ENCODE measurements around the gene ULK1. TPM values are rescaled to one million over a fixed set of nuclear protein-coding genes. Genes with fewer than 3 reads are reported as not detected.

ULK1 gene
- total and polyA plus RNA-seq, 12 donors: 2.9 to 123 (median 29.9) TPM

DNA sequence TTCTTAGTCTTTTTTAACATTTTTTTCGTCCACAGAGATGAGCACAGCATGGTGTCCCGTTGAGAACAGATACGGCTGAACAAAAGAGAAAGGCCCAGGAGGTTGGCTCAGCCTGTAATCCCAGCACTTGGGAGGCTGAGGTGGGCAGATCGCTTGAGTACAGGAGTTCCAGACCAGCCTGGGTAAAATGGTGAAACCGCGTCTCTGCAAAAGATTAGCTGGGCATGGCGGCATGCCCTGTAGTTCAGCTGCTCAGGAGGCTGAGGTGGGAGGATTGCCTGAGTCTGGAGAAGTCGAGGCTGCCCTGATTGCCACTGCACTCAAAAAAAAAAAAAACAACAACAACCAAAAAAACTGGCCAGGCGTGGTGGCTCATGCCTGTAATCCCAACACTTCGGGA is 49.5 kb downstream of the ULK1 start:
- DNase-seq: peak in 3 of 7 donors; percentile 2 to 36 (median 10)
- no peak overlapping the region for H3K27ac ChIP-seq
- TF ChIP-seq POLR2A (IDR thresholded peaks at IDR 0.05) (no peak), CTCF (IDR thresholded peaks at IDR 0.05) (no peak)
- peaks cover 0 to 34% of the 10 kb centered on the region in 2 donors for H3K36me3 ChIP-seq (replicated peaks in 1 of 2)
- H3K27me3 ChIP-seq: no peaks in the 10 kb centered on the region
- no peaks in the 10 kb centered on the region for H3K9me3 ChIP-seq (replicated peaks in 1 of 3)
- no peak overlapping the region for H3K4me3 ChIP-seq
- intact Hi-C loops (cut with DNase I): loop anchor here in 1 of 2 donors (10.0 kb wide), 1 partner anchor 89 kb away; no protein-coding TSS in a partner anchor
- peaks cover 3 to 14% of the 10 kb centered on the region in 2 donors for H3K4me1 ChIP-seq (replicated peaks in 1 of 2)
- WGBS, 4 donors: 95 to 97% (median 95%) methylated on average over 10 of the region's 10 CpGs

GRCh38 chr12:131944601-131945251 is 50.3 kb downstream of the ULK1 start:
- no peak overlapping the region for H3K27ac ChIP-seq
- TF ChIP-seq POLR2A (IDR thresholded peaks at IDR 0.05) (no peak), CTCF (IDR thresholded peaks at IDR 0.05) (no peak)
- WGBS, 4 donors: 92 to 95% (median 94%) methylated on average over 26 to 35 of the region's 35 CpGs
- intact Hi-C loops (cut with DNase I): loop anchor here in 1 of 2 donors (5.0 to 10.0 kb wide), 2 partner anchors 42 to 90 kb away; no protein-coding TSS in a partner anchor
- peak in 2 of 7 donors; percentile 15 to 49 for DNase-seq
- no peaks in the 10 kb centered on the region for H3K27me3 ChIP-seq
- H3K4me1 ChIP-seq (replicated peaks in 1 of 2): peaks cover 4 to 19% of the 10 kb centered on the region in 2 donors
- H3K36me3 ChIP-seq (replicated peaks in 1 of 2): peaks cover 0 to 29% of the 10 kb centered on the region in 2 donors
- no peak overlapping the region for H3K4me3 ChIP-seq
- H3K9me3 ChIP-seq (replicated peaks in 1 of 3): no peaks in the 10 kb centered on the region

DNA sequence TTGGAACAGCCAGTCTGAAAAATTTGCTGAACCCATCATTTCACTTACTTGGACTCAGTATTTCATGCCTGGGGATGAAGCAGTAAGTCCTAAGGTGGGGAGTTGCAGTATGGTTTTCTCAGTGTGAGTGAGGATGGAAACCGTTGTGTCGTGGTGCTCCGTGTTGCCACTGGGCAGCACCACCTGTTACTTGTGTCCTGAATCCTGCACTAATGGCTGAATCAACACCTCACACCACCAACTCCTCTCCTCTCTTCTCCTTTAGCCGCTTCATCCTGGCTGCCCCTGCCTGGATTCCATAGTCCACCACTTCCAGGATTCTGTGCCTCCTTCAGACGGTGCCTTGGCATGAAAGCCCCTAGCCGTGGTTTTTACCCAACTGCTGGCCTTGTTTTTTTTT is 52.3 kb downstream of the ULK1 start:
- Histone ChIP-seq H3K27ac (no peak overlapping the region), H3K36me3 (replicated peaks in 1 of 2) (peaks cover 0 to 19% of the 10 kb centered on the region in 2 donors), H3K9me3 (replicated peaks in 1 of 3) (no peaks in the 10 kb centered on the region), H3K27me3 (no peaks in the 10 kb centered on the region), H3K4me3 (no peak overlapping the region), H3K4me1 (replicated peaks in 1 of 2) (peaks cover 12 to 30% of the 10 kb centered on the region in 2 donors)
- TF ChIP-seq POLR2A (IDR thresholded peaks at IDR 0.05) (no peak), CTCF (IDR thresholded peaks at IDR 0.05) (no peak)
- DNase-seq: peak in 1 of 7 donors; percentile 31
- intact Hi-C loops (cut with DNase I): loop anchor here in 1 of 2 donors (5.0 to 10.0 kb wide), 2 partner anchors 44 to 92 kb away; no protein-coding TSS in a partner anchor
- 77 to 80% (median 78%) methylated on average over 6 of the region's 6 CpGs for WGBS, 4 donors

GRCh38 chr12:131947482-131948027 is 53.1 kb downstream of the ULK1 start:
- Histone ChIP-seq H3K4me3 (no peak overlapping the region), H3K27me3 (no peaks in the 10 kb centered on the region), H3K9me3 (replicated peaks in 1 of 3) (no peaks in the 10 kb centered on the region), H3K4me1 (replicated peaks in 1 of 2) (peaks cover 12 to 32% of the 10 kb centered on the region in 2 donors), H3K36me3 (replicated peaks in 1 of 2) (peaks cover 0 to 15% of the 10 kb centered on the region in 2 donors), H3K27ac (peak overlapping the region in 3 of 5 donors; percentile 58 to 87 (median 77))
- TF ChIP-seq POLR2A (IDR thresholded peaks at IDR 0.05) (no peak), CTCF (IDR thresholded peaks at IDR 0.05) (no peak)
- DNase-seq: peak in 1 of 7 donors; percentile 8
- WGBS, 4 donors: 33 to 60% (median 49%) methylated on average over 7 to 8 of the region's 8 CpGs
- intact Hi-C loops (cut with DNase I): loop anchor here in 1 of 2 donors (5.0 to 10.0 kb wide), 2 partner anchors 45 to 93 kb away; no protein-coding TSS in a partner anchor

Data from adrenal gland (tissue), 12 donors.